ENCODE results near the gene MAVS.

Gene MAVS

GRCh38 chr20:3804781-3805180 is 41.9 kb upstream of the MAVS start:
- H3K4me3 ChIP-seq (replicated peaks; ENCODE audit: low read depth, low read length), result no peak overlapping the region
- no peak for TF ChIP-seq CTCF (IDR thresholded peaks at IDR 0.05; ENCODE audit: low read length, missing control alignments)
- DNase-seq (ENCODE audit: low read depth), result no peak

- no peak for TF ChIP-seq CTCF (IDR thresholded peaks at IDR 0.05; ENCODE audit: low read length, missing control alignments)
- H3K4me3 ChIP-seq (replicated peaks; ENCODE audit: low read depth, low read length), result no peak overlapping the region
These were observed 38.1 kb upstream of the MAVS start for GRCh38 chr20:3808544-3808943.

GRCh38 chr20:3811467-3812258 is 35.0 kb upstream of the MAVS start:
- DNase-seq (ENCODE audit: low read depth), result peak; percentile 100
- TF ChIP-seq CTCF (IDR thresholded peaks at IDR 0.05; ENCODE audit: low read length, missing control alignments), result no peak
- peak overlapping the region; percentile 57 for H3K4me3 ChIP-seq (replicated peaks; ENCODE audit: low read depth, low read length)

More at GRCh38 chr20:3808544-3808943, 38.1 kb upstream of the MAVS start:
- DNase-seq (ENCODE audit: low read depth), result no peak

GRCh38 chr20:3812259-3812681 is 34.4 kb upstream of the MAVS start:
- no peak overlapping the region for H3K4me3 ChIP-seq (replicated peaks; ENCODE audit: low read depth, low read length)
- TF ChIP-seq CTCF (IDR thresholded peaks at IDR 0.05; ENCODE audit: low read length, missing control alignments), result no peak
- no peak for DNase-seq (ENCODE audit: low read depth)

- TF ChIP-seq CTCF (IDR thresholded peaks at IDR 0.05; ENCODE audit: low read length, missing control alignments), result no peak
- DNase-seq (ENCODE audit: low read depth), result no peak
- H3K4me3 ChIP-seq (replicated peaks; ENCODE audit: low read depth, low read length), result no peak overlapping the region
These were observed 33.4 kb upstream of the MAVS start for GRCh38 chr20:3812975-3813847.

- no peak for TF ChIP-seq CTCF (IDR thresholded peaks at IDR 0.05; ENCODE audit: low read length, missing control alignments)
- no peak for DNase-seq (ENCODE audit: low read depth)
- H3K4me3 ChIP-seq (replicated peaks; ENCODE audit: low read depth, low read length), result no peak overlapping the region
These were observed 32.6 kb upstream of the MAVS start for GRCh38 chr20:3813848-3814581.

All from fibroblast of pulmonary artery (primary cell).